SW 1271 (cell line): ENCODE results near the gene ATP5F1D.
"Not testable (repeated sequence)": the region's sequence is repeated elsewhere in the genome, so short reads cannot be mapped to it uniquely, and the experiment has no call there.

ENCODE experiments used
- DNase-seq, 2 experiments: peaks; one replicate each; lab custom pipeline; 2025; lab: John Stamatoyannopoulos, UW

ATP5F1D gene

GRCh38 chr19:1241417-1242095 lies at the start of gene ATP5F1D:
ATP5F1D (plus strand) TSS chr19:1241751; CDS start chr19:1241851, 100 bp downstream.
- peak; percentile 84 to 90 for DNase-seq

DNA sequence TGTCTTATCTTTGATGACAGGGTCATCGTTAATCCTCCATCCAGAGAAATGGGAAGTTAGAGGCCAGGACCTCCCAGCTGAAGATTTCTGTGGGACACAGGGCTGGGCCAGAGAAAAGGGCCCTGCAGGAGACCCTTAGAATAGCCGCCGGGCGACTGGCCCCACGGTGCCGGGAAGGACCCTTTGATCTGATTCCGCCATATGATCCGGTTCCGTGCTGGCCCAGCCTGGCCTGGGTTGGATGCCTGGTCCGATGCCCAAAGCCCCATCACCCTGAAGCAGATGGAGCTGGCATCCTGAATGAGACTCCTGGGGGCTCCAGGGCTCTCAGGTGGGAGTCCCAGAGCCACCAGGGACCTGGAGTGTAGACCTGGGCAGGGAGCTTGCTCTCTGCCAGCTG lies 42.0 kb upstream of the ATP5F1D start:
- DNase-seq: no peak

DNA sequence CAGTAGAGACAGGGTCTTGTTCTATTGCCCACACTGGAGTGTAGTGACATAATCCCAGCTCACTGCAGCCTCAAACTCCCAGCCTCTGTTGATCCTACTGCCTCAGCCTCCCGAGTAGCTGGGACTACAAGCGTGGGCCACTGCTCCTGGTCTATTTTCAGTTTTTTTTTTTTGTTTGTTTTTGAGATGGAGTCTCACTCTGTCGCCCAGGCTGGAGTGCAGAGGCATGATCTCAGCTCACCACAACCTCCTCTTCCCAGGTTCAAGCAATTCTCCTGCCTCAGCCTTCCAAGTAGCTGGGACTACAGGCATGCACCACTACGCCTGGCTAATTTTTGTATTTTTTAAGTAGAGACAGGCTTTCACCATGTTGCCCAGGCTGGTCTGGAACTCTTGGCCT lies 40.9 kb upstream of the ATP5F1D start:
- not testable (repeated sequence) for DNase-seq

GRCh38 chr19:1205114-1206099 lies 36.1 kb upstream of the ATP5F1D start, which contains the start of gene STK11:
STK11 (plus strand) TSS chr19:1205778; CDS start chr19:1206914, 1,136 bp downstream.
- DNase-seq: peak; percentile 91 to 94

- no peak for DNase-seq
Observed at GRCh38 chr19:1206150-1206863, 35.2 kb upstream of the ATP5F1D start.

- DNase-seq: peak in 1 of 2 experiments; percentile 47
Observed at GRCh38 chr19:1206864-1207450, 34.6 kb upstream of the ATP5F1D start.

- DNase-seq: not testable (repeated sequence)
Observed at GRCh38 chr19:1208830-1209229, 32.7 kb upstream of the ATP5F1D start.

GRCh38 chr19:1210227-1210538 lies 31.4 kb upstream of the ATP5F1D start:
- DNase-seq: no peak

DNA sequence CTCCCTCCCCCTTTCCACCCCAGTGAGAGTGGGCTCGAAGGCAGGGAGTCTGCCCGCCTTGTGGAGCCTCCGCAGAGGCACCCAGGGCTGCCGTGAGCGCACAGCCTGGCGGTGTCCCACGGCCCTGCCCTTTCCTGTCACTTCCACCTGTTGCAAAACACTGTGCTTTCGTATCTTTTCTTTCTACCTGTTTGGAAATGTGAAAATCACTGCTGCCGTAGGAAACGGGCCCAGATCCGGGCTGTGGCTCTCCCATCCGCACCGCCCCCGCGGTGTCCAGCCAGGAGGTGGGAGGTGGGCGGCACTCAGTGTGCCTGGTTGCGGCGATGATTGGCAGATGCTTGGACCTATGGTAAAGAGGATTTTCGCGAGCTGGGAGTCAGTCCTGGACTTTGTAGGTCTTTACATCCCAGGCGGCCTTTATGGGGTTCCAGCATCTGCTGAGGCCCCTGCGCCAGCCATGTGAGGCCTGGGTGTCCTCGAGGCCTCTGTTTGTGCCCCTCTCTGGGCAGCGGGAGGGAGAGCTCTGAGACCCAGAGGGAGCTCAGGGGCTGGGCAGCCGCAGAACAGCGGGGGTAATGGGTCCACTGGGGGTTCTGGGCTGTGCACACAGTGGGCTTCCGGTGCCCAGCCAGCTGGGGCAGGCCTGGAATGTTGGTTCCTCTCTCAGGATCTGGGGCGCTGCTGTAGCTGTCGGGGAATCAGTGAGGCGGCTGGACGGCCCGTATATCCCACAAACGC lies 29.9 kb upstream of the ATP5F1D start:
- no peak for DNase-seq

GRCh38 chr19:1213391-1214286 lies 27.9 kb upstream of the ATP5F1D start:
- DNase-seq: no peak

DNA sequence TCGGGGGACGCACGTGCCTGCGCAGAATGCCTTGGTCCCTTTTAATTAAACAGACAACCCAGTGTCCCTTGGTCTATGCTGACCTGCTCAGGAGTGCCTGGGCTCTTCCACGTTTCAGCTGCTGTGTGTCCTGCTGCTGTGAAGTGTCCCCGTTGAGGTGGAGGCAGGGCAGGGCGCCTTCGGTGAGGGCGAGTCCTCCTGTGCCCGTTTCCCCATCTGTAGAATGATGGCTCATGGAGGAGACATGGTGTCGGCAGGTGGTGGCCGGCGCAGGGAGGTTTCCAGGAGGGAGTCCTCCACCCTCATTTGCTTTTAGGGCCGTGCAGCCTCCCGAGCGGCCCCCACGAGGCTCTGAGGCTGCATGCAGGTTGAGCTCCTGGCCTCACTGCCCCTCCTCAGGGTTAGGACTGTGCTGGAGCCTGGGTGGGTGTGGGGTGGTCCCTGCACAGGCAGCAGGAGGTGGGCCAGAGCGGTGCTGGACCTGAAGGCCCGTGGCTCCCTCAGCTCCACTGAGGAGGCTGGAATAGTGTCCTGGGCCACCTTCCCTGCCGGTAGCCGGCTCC lies 27.2 kb upstream of the ATP5F1D start:
- no peak for DNase-seq

DNA sequence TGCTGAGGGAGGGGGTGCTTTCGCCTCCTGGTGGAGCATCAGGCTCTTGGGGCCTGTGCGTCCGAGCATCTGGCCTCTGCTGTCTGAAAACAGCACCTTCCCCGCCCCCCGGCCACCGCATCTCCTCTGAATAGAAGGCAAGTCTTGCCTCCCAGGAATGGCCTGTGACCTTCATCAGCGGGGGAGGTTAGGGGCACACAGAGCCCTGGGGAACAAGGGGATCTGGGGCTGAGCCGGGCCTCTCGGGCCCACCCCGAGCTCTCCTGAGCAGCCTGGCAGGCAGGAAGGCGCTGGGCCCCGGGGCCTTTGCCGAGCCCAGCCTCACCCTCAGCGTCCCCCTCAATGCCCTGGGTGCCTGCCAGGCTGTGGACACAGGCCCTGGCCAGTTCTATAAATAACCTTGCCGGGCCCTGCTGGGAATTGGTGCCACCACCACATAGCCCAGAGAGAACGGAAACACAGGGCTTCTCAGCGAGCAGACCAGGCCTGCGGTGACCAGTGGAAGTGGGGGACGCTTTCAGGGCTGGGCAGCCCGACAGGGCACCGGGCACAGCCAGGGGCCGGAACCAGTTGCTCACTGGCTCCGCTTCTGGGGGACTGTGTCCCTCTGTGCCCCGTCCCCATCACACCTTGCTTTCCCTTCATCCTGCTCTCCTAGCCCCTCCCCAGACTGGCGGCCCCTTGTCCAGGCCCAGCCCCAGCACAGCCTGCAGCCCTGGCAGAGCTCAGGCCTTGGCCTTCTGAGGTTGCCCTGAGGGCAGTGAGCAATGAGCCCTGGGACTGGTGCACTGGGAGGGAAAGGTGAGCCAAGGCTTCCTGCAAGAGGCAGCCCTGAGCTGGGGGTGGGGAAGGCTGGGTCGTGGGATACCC lies 26.5 kb upstream of the ATP5F1D start:
- no peak for DNase-seq

DNA sequence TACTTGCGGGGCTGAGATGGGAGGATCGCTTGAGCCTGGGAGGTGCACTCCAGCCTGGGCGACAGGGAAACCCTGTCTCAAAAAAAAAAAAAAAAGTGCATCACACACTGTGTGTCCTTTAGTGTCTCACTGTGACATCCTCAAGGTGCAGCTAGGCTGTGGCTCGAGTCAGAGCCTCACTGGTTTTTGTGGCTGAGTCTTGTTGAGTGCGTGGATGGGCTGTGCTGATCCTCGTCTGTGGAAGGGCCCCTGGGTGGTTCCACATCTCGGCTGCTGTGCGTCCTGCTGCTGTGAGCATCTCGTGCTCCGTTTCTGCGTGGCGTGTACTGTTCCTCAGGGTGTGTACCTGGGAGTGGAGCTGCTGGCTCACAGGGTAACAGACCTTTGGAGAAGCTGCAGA lies 24.8 kb upstream of the ATP5F1D start:
- DNase-seq: no peak

GRCh38 chr19:1217366-1217765 lies 24.2 kb upstream of the ATP5F1D start:
- no peak for DNase-seq

DNA sequence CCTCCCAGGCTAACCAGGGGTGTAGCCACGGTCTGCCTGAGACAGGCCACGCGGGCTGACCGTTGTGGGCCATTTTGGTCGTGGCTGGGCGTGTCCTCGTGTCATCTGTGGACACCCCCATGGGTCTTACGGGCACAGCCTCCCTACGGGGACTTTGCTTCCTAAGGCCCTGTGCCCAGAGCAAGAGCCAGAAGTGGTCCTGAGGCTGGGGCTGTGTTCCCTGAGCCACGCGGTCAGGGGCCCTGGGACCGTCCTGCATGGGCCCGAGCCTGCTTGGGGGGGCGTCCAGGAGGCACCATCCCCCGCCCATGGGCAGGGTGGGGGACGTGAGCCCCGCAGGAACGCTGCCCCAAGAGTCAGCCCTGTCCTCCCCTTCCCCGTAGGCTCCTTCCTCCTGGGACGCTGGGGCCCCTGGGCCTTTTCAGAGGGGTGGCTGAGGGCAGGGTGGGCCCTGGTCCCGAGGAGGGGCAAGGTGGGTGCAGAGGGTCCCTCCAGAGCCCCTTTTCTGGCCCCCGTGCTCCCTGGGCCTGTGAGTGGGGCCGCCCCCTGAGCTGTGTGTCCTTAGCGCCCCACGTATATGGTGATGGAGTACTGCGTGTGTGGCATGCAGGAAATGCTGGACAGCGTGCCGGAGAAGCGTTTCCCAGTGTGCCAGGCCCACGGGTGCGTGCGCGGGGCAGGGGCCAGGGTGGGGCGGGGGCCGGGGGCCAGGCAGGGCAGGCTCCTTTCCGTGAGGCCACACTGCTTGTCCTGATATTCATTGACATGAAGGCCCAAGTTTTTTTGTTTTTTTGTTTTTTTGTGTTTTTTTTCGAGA lies 22.6 kb upstream of the ATP5F1D start:
- no peak for DNase-seq

DNA sequence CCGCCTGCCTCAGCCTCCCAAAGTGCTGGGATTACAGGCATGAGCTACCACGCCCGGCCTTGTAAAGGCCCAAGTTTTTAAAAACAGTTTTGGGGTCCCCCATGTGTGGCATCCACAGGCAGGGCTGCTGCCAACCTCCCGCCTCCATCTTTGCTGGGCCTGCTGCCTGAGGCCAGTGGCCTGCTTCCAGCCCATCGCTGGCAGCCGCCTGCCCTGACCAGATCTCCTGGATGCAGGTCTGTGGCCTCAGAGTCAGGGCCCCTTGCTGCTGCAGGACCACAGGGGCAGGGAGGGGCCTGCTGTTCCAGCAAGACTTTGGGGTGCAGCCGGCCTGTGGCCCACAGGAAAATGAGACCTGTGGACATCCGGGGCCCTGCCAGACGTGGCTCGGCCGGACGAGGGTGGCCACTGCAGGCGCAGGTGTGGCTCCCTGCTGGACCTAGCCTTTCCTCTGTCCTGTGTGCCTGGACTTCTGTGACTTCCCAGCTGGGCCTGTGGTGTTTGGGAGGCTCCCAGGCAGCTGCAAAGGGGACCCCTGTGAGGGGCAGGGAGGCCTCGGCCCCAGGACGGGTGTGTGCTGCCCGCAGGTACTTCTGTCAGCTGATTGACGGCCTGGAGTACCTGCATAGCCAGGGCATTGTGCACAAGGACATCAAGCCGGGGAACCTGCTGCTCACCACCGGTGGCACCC lies 21.6 kb upstream of the ATP5F1D start:
- no peak for DNase-seq

- no peak for DNase-seq
Observed at GRCh38 chr19:1220477-1220930, 21.0 kb upstream of the ATP5F1D start.
